H1 (cell line): ENCODE data around the gene PDZD8. TPM values are rescaled to one million over a fixed set of nuclear protein-coding genes. Genes with fewer than 3 reads are reported as not detected.
A peak's percentile ranks its signal among the peaks of the same experiment; 100 is the strongest.

Experiments
- CTCF ChIA-PET: fragments of 300-600 bp; sonication (Branson Sonifier 250); formaldehyde crosslinking; loops from one replicate; lab custom pipeline; 2021; ENCODE audit not compliant: partially characterized antibody; lab: Charles Lee
- POLR2A ChIA-PET: fragments of 300-600 bp; sonication (Branson Sonifier 250); formaldehyde crosslinking; loops from one replicate; lab custom pipeline; 2021; ENCODE audit warnings: inconsistent platforms; ENCODE audit not compliant: partially characterized antibody; lab: Charles Lee
- DNase-seq, 2 experiments: peaks; one replicate each; pipeline versions ENCODE4 v3.0.0 to v3.0.0-alpha.2; 2010 to 2022; ENCODE audit warnings: low spot score in 2 of 2, low read depth in 1 of 2, mixed read lengths in 1 of 2
- FAIRE-seq: peaks from 2 replicates; lab custom pipeline; 2011; peaks lifted over from hg19 to GRCh38; lab: Jason Lieb, UNC
- H2AFZ ChIP-seq: 2 replicates; pipeline ENCODE4 v1.8.1; 2012; ENCODE audit warnings: low read length, inconsistent platforms
- H2AK5ac ChIP-seq: 2 replicates; pipeline ENCODE4 v1.6.1; 2013; ENCODE audit warnings: low read depth, low read length
- H2BK120ac ChIP-seq: replicated peaks from 2 replicates; pipeline ENCODE3; 2013; ENCODE audit warnings: low read depth, low read length, inconsistent platforms
- H2BK12ac ChIP-seq: 2 replicates; pipeline ENCODE4 v1.6.1; 2013; ENCODE audit warnings: low read depth, low read length
- H2BK15ac ChIP-seq: 2 replicates; pipeline ENCODE4 v1.6.1; 2013; ENCODE audit warnings: low read length
- H2BK20ac ChIP-seq: 2 replicates; pipeline ENCODE4 v1.6.1; 2013; ENCODE audit warnings: low read length
- H2BK5ac ChIP-seq: 2 replicates; pipeline ENCODE4 v1.6.1; 2013; ENCODE audit warnings: low read depth, low read length
- H3K14ac ChIP-seq: 2 replicates; pipeline ENCODE4 v1.6.1; 2013; ENCODE audit warnings: inconsistent platforms; ENCODE audit not compliant: insufficient read length
- H3K18ac ChIP-seq: 2 replicates; pipeline ENCODE4 v1.6.1; 2013; ENCODE audit warnings: low read length; ENCODE audit errors: extremely low read depth
- H3K23ac ChIP-seq: 2 replicates; pipeline ENCODE4 v1.6.1; 2013; ENCODE audit warnings: inconsistent platforms; ENCODE audit not compliant: insufficient read length
- H3K23me2 ChIP-seq: 2 replicates; pipeline ENCODE4 v1.6.1; 2013; ENCODE audit warnings: low read depth, low read length
- H3K27ac ChIP-seq: 2 replicates; pipeline ENCODE4 v1.6.1; 2011; ENCODE audit warnings: low read depth, low read length, inconsistent platforms
- H3K27me3 ChIP-seq, 4 experiments: replicated peaks in 1 of 4; 1 replicate in 1 of 4; 2 replicates in 3 of 4; pipeline versions ENCODE4 v1.6.1 to v1.8.1; 2011 to 2013; ENCODE audit warnings: low read length in 3 of 4, mild to moderate bottlenecking in 3 of 4, inconsistent platforms in 2 of 4, mixed read lengths in 2 of 4, moderate library complexity in 1 of 4; ENCODE audit not compliant: control insufficient read depth in 3 of 4, insufficient read depth in 3 of 4; ENCODE audit errors: extremely low read depth in 1 of 4
- H3K36me3 ChIP-seq, 4 experiments: 2 replicates each; pipeline versions ENCODE4 v1.6.1 to v1.8.1; 2011 to 2013; ENCODE audit warnings: mild to moderate bottlenecking in 4 of 4, low read length in 3 of 4, moderate library complexity in 2 of 4, control low read depth in 1 of 4, inconsistent platforms in 1 of 4; ENCODE audit not compliant: insufficient read depth in 4 of 4, control insufficient read depth in 2 of 4
- H3K4ac ChIP-seq: replicated peaks from 2 replicates; pipeline ENCODE3; 2013; ENCODE audit warnings: low read length, low read depth, mixed read lengths, inconsistent platforms; ENCODE audit not compliant: insufficient read length
- H3K4me1 ChIP-seq, 4 experiments: replicated peaks in 1 of 4; 1 replicate in 1 of 4; 2 replicates in 3 of 4; pipeline versions ENCODE4 v1.6.1 to v1.8.1; 2011 to 2013; ENCODE audit warnings: low read length in 3 of 4, inconsistent platforms in 2 of 4, mixed read lengths in 1 of 4; ENCODE audit not compliant: insufficient read depth in 4 of 4, control insufficient read depth in 3 of 4
- H3K4me2 ChIP-seq, 2 experiments: 2 replicates each; pipeline versions ENCODE4 v1.6.1 to v1.8.1; 2011 to 2013; ENCODE audit warnings: low read depth in 2 of 2, low read length in 2 of 2, control low read depth in 1 of 2, inconsistent platforms in 1 of 2, mild to moderate bottlenecking in 1 of 2; ENCODE audit not compliant: insufficient read depth in 1 of 2
- H3K4me3 ChIP-seq, 4 experiments: fragments of 200-600, 300-600 bp in 1 of 4; sonication (generic), shearing (Covaris generic), sonication (Bioruptor Twin) in 1 of 4; 2 replicates each; pipeline versions ENCODE4 v1.5.1 to v1.8.1; 2011 to 2016; ENCODE audit warnings: low read length in 4 of 4, low read depth in 3 of 4, control low read depth in 2 of 4, inconsistent platforms in 2 of 4, mild to moderate bottlenecking in 2 of 4, mixed read lengths in 1 of 4, moderate library complexity in 1 of 4; ENCODE audit not compliant: insufficient read depth in 2 of 4; ENCODE audit errors: extremely low read depth in 1 of 4
- H3K56ac ChIP-seq: replicated peaks from 2 replicates; pipeline ENCODE3; 2013; ENCODE audit warnings: low read depth, mild to moderate bottlenecking, mixed read lengths, low read length, inconsistent platforms; ENCODE audit not compliant: insufficient read length
- H3K79me1 ChIP-seq: 2 replicates; pipeline ENCODE4 v1.6.1; 2013; ENCODE audit warnings: low read depth, low read length, control low read depth
- H3K79me2 ChIP-seq, 2 experiments: 2 replicates each; pipeline versions ENCODE4 v1.6.1 to v1.8.1; 2012 to 2013; ENCODE audit warnings: low read length in 2 of 2, mild to moderate bottlenecking in 2 of 2, inconsistent platforms in 1 of 2; ENCODE audit not compliant: insufficient read depth in 2 of 2, control insufficient read depth in 1 of 2
- H3K9ac ChIP-seq, 4 experiments: replicated peaks in 1 of 4; 1 replicate in 1 of 4; 2 replicates in 3 of 4; pipeline versions ENCODE4 v1.6.1 to v1.8.1; 2011 to 2013; ENCODE audit warnings: low read depth in 3 of 4, low read length in 3 of 4, control low read depth in 2 of 4, mild to moderate bottlenecking in 2 of 4, moderate library complexity in 2 of 4, inconsistent platforms in 1 of 4; ENCODE audit errors: extremely low read depth in 1 of 4
- H3K9me3 ChIP-seq, 2 experiments: 2 replicates each; pipeline versions ENCODE4 v1.6.1 to v1.8.1; 2012 to 2013; ENCODE audit warnings: mild to moderate bottlenecking in 2 of 2, moderate library complexity in 2 of 2, control low read depth in 1 of 2, inconsistent platforms in 1 of 2, low read depth in 1 of 2, low read length in 1 of 2, mixed read lengths in 1 of 2; ENCODE audit not compliant: insufficient read depth in 2 of 2
- H4K20me1 ChIP-seq, 2 experiments: replicated peaks in 1 of 2; 2 replicates each; pipeline versions ENCODE3 to v1.8.1; 2011 to 2013; ENCODE audit warnings: inconsistent platforms in 2 of 2, low read length in 2 of 2, mild to moderate bottlenecking in 1 of 2; ENCODE audit not compliant: insufficient read depth in 2 of 2, control insufficient read depth in 1 of 2
- H4K5ac ChIP-seq: 2 replicates; pipeline ENCODE4 v1.6.1; 2013; ENCODE audit warnings: low read length, low read depth, mixed read lengths, inconsistent platforms; ENCODE audit not compliant: insufficient read length
- H4K8ac ChIP-seq: 2 replicates; pipeline ENCODE4 v1.8.0; 2013; ENCODE audit warnings: mild to moderate bottlenecking, moderate library complexity, low read length, inconsistent platforms; ENCODE audit not compliant: insufficient read depth; ENCODE audit errors: extremely low read depth
- H4K91ac ChIP-seq: replicated peaks from 2 replicates; pipeline ENCODE3; 2013; ENCODE audit warnings: low read length, mixed read lengths, inconsistent platforms; ENCODE audit not compliant: insufficient read length
- BACH1 ChIP-seq: IDR thresholded peaks from 2 replicates; pipeline ENCODE4 v1.6.1; 2012; ENCODE audit warnings: low read length, improper control_type of control experiment
- BRCA1 ChIP-seq: IDR thresholded peaks from 2 replicates; pipeline ENCODE4 v1.6.1; 2012; ENCODE audit warnings: low read depth, low read length, improper control_type of control experiment
- MAFK ChIP-seq: IDR thresholded peaks from 2 replicates; pipeline ENCODE4 v1.6.1; 2012; ENCODE audit warnings: low read depth, mild to moderate bottlenecking, improper control_type of control experiment, low read length
- RAD21 ChIP-seq, 2 experiments: IDR thresholded peaks in 1 of 2; conservative IDR thresholded peaks in 1 of 2; 2 replicates each; pipeline ENCODE4 v1.6.1; 2011; ENCODE audit warnings: low read depth in 2 of 2, low read length in 2 of 2, improper control_type of control experiment in 1 of 2, inconsistent platforms in 1 of 2, mild to moderate bottlenecking in 1 of 2, moderate library complexity in 1 of 2
- RBBP5 ChIP-seq: IDR thresholded peaks from 2 replicates; pipeline ENCODE4 v1.7.1; 2012; ENCODE audit warnings: low read depth, mild to moderate bottlenecking, inconsistent platforms, low read length, moderate library complexity, borderline replicate concordance
- TEAD4 ChIP-seq: IDR thresholded peaks from 2 replicates; pipeline ENCODE4 v1.6.1; 2012; ENCODE audit warnings: low read depth, low read length, inconsistent platforms, mixed read lengths
- WGBS, 2 experiments: shearing (Covaris generic) in 1 of 2; methylation state at CpG; one replicate each; pipeline versions ENCODE4 v1.1.6 to v1.1.7; 2013 to 2015; ENCODE audit warnings: low lambda C conversion rate in 2 of 2, mixed read lengths in 2 of 2, inconsistent platforms in 1 of 2, low coverage in 1 of 2, missing lambda C conversion rate in 1 of 2; ENCODE audit not compliant: insufficient replicate concordance in 2 of 2, insufficient coverage in 1 of 2, insufficient read length in 1 of 2; ENCODE audit errors: extremely low coverage in 1 of 2, missing lambda C conversion rate in 1 of 2; 5-methylcytosine and 5-hydroxymethylcytosine counted together
- polyA plus RNA-seq, 7 experiments: library from polyadenylated mRNA; depleted of rRNA in 3 of 7; stranded (reverse) in 5 of 7; unstranded in 2 of 7; fragments of >200 nt in 5 of 7; fragments of 200-250 nt in 2 of 7; gene quantifications; 1 replicate in 5 of 7; 2 replicates in 1 of 7; 4 replicates in 1 of 7; pipeline versions ENCODE4 v1.2.1 to v1.2.3, GENCODE V29; 2011 to 2013; ENCODE audit warnings: missing spikeins in 2 of 7, mixed read lengths in 2 of 7
- total RNA-seq: library from RNA; stranded (reverse); fragmentation: NEBNext Ultra II Directional; extraction: Animal tissue kit (Norgen Biotek cat#: 25700); gene quantifications from 2 replicates; pipeline ENCODE4 v1.2.1, GENCODE V29; 2021

PDZD8 gene
- total and polyA plus RNA-seq, 2 of the 8 experiments (the other 6 are each of a cell fraction or from before 2014, with no cell fraction given) = 10.9 to 50.1 TPM

GRCh38 chr10:117420768-117421167, 45.5 kb upstream of the PDZD8 start:
- Histone ChIP-seq H3K23ac (no peak overlapping the region), H2BK15ac (no peak overlapping the region), H2BK120ac (no peak overlapping the region), H3K79me1 (no peaks in the 10 kb centered on the region), H2AFZ (no peak overlapping the region), H3K4me1 (peaks cover 0 to 10% (median 7%) of the 10 kb centered on the region in 4 experiments; a peak in 5 of 7 replicates), H3K18ac (no peak overlapping the region), H3K4me3 (no peak overlapping the region), H3K79me2 (no peaks in the 10 kb centered on the region), H3K36me3 (no peaks in the 10 kb centered on the region), H4K91ac (no peak overlapping the region), H3K27me3 (no peaks in the 10 kb centered on the region), H2BK5ac (no peak overlapping the region), H2BK20ac (no peak overlapping the region), H3K23me2 (no peaks in the 10 kb centered on the region), H4K20me1 (no peaks in the 10 kb centered on the region), H4K8ac (no peak overlapping the region; the same call in 1 of the 2 replicates), H2AK5ac (no peak overlapping the region), H2BK12ac (peak overlapping the region; percentile 50; the same call in 1 of the 2 replicates), H4K5ac (no peak overlapping the region), H3K4me2 (no peak overlapping the region), H3K27ac (no peak overlapping the region), H3K9ac (no peak overlapping the region), H3K56ac (no peak overlapping the region), H3K4ac (no peak overlapping the region), H3K14ac (no peak overlapping the region), H3K9me3 (no peaks in the 10 kb centered on the region; a peak in 1 of 4 replicates)
- DNase-seq = no peak
- FAIRE-seq = no peak
- ChIA-PET CTCF (interaction anchor here (0.6 to 1.9 kb wide), 4 partner anchors 13 to 31 kb away, joined by 3 to 4 read pairs (median 4); no protein-coding TSS in a partner anchor), POLR2A (no interaction called here)
- TF ChIP-seq BRCA1 = no peak
- no peak for TF ChIP-seq RAD21 (IDR thresholded peaks at IDR 0.05 in 1 of 2, conservative IDR thresholded peaks at IDR 0.05 in 1 of 2; ENCODE audit: low read depth in 2 of 2, low read length in 2 of 2)
- no peak for TF ChIP-seq RBBP5
- no peak for TF ChIP-seq MAFK
- TF ChIP-seq TEAD4 = no peak
- no peak for TF ChIP-seq BACH1
- 97% methylated on average over 5 of the region's 5 CpGs; no CpG with 5 or more reads in 1 of the 2 experiments for WGBS, 2 experiments
